Activated CD4-positive, alpha-beta T cell treated with anti-CD3 and anti-CD28 coated beads, Interleukin-2, amount 50 U/mL, for 1 hour (primary cell): ENCODE measurements around the gene RPL11.
A peak's percentile ranks its signal among the peaks of the same experiment; 100 is the strongest.
"Not testable (repeated sequence)": the region's sequence is repeated elsewhere in the genome, so short reads cannot be mapped to it uniquely, and the experiment has no call there.

ENCODE experiments used
- DNase-seq: peaks from one replicate; pipeline ENCODE4 v3.0.0-alpha.2; 2020

Gene RPL11

DNA sequence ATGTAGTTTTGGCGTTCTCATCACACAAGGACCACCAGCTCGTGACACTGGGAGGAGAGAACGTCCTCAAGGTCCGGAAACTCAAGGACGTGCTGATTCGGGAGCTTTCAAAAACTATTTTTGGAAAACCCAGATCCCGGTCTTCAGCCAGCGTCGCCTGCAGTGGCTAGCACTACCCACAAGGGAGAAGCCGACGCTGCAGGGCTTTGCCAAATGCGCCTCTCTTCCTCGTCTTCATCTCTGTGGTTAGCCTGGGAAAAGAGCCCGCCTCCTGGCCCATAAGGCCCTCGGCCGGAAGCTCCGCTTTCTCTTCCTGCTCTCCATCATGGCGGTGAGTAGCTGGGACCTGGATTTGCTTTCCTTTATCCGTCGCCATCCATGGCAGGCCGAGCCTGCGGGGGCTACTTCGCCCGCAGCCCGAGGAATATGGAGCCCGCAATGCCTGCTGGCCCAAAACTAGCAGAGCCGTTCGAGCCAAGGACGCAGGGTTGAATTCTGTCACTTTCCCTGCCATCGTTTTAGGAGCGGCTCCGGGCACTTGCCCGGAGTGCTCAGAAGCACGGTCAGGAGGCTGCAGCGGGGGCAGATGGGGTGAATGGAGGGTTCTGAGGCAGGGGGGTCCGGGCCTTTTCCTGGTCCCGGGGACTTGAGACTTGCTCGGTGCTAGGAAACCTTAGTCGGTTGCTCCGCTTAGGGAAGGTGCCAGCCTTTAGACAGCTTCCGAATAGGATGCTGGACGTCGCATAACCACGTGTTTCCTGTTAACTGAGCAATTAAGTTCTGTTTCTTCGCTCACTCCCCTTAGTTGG, at the start of gene RPL11:
Gene RPL11, plus strand, starts transcription at position 308 of the 809 bp plus-strand sequence. Its CDS starts 18 bp downstream, at position 326.
- DNase-seq = peak; percentile 84

DNA sequence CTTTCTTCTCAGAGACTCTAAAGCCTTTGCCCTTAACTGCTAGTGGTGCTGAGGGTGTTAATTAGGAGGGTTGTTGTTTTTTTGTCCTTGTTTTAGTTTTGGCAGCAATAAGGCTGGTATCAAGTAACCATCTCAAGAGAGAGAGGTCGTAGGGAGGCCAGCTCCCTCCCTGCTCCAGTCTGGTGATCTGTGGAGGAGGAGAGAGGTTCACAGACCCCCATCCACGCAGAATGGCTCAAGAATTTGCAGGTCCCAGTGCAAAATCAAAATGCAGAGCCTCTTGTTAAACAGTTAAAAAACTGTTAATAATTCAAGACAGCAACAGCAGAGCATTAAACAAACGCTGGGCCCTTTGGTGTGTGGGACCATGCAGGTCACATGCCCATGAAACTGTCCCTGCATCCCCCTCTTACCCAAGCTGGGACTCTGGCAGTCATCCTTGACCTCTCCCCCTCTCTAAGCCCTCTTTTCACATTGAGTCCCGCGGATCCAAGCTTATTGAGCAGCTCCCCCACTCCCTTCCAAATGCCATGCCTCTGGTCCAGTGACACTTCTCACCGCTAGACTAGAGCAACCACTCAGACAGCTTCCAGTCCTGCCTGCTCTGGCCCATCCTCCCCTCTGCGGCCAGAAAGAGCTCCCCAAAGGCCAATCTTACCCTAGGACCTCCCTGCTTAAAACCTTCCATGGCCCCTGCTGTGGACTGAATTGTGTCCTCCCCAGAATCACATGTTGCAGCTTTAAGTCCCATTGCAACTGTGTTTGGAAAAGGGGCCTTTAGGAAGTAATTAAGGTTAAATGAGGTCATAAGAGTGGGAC, 47.7 kb upstream of the RPL11 start:
- DNase-seq = no peak

DNA sequence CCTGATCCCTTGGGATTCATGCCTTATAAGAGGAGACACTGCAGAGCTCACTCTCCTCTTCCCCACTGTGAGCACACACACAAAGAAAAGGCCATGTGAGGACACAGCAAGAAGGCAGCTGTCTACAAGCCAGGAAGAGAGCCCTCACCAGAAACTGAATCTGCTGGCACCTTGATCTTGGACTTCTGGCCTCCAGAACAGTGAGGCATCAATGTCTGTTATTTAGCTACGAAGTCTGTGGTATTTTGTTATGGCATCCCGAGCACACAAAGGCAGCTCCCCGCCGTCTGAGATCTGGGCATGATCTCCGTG, 47.1 kb upstream of the RPL11 start:
- no peak for DNase-seq

GRCh38 chr1:23645338-23645737, 46.3 kb upstream of the RPL11 start:
- no peak for DNase-seq

GRCh38 chr1:23646091-23646490, 45.5 kb upstream of the RPL11 start:
- DNase-seq = no peak

DNA sequence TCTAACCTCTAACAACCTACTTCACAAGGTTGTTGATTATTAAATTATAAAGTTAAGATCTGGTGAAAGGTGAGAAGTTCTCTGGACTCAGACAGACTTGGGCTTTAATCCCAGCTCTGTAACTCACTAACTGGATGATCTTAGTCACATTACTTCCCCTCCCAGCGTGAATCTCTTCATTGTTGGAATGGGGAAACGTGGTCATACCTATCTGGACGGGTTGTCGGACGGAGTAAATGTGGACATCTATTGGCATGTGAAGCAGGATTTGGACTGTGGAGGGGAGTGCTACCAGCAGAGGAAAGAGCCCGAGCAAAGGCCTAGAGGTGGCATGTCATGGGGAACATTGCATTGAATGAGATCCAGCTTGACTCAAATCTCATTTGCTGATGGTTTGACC, 45.1 kb upstream of the RPL11 start:
- DNase-seq = no peak

- DNase-seq = no peak
Measured at GRCh38 chr1:23648576-23648975, 43.0 kb upstream of the RPL11 start.

DNA sequence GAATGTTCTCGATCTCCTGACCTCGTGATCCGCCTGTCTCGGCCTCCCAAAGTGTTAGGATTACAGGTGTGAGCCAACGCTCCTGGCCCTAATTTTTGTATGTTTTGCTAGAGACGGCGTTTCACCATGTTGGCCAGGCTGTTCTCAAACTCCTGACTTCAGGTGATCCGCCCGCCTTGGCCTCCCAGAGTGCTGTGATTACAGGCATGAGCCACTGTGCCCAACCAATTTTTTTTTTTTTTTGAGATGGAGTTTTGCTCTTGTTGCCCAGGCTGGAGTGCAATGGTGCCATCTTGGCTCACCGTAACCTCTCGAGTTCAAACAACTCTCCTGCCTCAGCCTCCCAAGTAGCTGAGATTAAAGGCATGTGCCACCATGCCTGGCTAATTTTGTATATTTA, 42.4 kb upstream of the RPL11 start:
- DNase-seq = not testable (repeated sequence)

DNA sequence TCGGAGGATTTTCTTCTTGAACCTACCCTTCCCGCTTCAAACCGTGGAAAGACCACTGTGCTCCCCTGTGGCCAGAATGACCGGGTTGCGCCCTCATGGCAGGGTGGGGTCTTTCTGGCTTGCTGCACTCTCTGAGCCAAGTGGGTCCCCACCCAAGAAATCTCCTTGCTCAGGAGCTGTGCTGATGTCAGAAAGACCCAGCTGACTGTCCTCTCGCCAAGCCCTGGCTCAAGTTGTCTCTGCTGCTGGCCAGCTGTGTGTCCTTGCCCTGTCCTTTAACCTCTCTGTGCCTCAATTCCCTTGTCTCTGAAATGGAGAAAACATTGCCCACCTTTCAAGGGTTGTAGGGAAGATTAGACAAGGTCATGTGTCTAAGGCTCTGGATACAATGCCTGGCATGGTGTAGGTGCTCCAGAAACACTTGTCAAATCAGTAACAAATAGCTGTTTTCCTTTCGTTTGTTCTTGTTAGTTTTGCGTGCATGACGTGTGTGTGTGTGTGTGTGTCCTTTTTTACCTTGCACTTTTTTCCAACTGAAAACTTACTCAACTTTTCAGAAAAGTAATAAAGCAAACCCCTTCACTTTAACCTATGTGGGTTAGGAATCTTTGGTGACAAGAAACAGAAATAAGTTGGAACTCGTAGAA, 41.1 kb upstream of the RPL11 start:
- no peak for DNase-seq

DNA sequence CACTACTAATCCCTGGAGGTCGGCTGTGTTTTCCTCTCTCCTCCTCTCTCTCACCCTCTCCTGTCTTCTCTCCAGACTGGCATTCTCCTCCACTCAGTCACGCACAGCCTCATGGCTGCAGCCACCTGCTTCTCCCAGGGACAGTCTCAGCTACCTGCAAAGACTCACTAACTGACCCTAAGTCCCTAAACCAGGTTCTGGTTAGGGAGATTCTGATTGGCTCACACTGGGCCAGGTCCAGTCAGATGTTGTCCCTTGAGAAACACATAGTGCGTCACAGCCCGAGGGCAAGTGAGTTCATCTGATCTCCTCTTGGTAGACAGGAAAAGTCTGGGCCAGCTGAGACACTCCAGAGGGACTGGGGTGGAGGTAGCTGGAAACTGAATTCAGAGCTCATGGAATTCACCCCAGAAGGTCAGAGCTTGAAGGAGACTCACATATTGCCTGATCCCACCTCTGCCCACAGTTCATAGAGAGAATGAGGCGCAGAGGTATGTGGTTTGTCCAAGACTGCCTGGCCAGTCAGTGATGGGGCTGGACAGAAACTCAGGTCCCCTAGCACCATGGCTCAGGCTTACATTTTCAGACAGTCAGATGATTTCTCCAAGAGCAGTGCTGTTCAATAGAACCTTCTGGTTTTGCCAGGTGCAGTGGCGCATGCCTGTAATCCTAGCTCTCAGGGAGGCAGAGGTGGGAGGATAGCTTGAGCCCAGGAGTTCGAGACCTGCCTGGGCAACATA, 40.4 kb upstream of the RPL11 start:
- DNase-seq = no peak

- DNase-seq = peak; percentile 30
Measured at GRCh38 chr1:23657659-23658275, 33.8 kb upstream of the RPL11 start.

DNA sequence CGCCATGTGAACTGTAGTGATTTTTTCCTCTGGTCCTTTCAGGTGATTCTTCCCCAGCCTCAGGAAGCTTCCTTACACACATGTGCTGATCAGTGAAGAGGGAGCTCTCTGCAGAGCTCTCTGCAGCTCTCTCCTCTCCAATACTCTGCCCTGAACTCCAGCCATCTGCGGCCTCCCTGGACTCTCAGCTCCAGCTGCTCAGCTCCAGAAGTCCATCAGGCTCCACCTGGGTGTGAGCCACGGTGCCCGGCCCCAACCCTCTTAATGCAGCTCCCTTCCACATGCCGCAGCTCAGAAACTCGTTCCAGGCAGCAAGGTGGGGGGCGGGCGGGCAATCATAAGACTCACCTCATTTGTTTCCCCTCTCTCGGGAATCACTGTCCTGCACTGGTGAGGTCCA, 30.9 kb upstream of the RPL11 start:
- DNase-seq = no peak

- DNase-seq = no peak
Measured at GRCh38 chr1:23661887-23662286, 29.7 kb upstream of the RPL11 start.

DNA sequence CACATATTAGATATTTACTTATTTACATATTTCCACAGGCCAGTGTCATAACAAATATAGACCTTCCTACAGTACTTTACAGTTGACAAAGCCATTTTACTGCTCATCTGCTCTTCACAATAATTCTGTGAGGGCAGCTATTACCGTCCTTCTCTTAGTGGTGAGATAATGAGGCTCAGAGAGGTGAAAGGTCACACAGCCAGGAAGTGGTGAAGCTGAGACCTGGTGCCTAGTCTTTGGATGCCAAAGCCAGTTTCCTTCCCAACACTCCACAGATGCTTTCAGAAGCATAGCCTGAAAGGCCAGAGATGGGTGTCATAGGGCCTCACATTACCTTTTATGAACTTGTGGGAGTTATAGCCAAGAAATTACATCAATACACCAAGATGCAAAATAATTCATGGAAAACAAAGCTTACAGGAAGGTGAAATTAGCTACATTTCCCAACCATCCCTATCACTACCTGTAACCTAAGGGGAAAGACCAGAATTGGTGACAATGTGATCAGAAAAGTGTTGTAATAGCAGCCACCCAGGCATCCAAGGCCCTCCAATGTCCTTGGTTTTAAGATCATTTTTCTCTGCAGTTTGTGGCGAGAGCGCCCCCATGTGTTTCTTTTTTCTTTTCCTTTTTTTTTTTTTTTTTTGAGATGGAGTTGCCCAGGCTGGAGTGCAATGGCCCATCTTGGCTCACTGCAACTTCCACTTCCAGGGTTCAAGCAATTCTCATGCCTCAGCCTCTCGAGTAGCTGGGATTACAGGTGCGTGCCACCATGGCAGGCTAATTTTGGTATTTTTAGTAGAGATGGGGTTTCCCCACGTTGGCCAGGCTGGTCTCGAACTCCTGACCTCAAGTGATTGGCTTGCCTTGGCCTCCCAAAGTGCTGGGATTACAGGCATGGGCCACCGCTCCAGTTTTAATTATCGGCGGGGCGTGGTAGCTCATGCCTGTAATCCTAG, 26.5 kb upstream of the RPL11 start:
- DNase-seq = peak; percentile 3

DNA sequence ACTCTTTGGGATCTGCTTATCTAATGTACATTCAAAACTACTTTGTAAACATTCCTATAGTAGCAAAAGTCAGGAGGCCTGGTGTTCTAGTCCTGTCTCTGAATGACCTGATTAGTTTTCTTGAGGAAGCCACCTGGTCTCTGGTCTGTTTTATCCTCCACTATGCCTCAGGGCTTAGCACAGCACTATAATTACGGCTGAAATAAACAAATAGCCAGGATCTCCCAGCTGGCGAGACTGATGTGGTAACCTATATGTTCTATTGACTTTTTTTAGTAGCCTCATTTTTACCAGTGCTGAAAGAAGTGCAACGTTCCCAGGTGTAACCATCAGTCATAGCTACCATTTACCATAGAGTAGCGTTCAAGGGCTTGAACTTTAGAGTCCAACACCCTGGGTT, 24.2 kb upstream of the RPL11 start:
- DNase-seq = no peak

DNA sequence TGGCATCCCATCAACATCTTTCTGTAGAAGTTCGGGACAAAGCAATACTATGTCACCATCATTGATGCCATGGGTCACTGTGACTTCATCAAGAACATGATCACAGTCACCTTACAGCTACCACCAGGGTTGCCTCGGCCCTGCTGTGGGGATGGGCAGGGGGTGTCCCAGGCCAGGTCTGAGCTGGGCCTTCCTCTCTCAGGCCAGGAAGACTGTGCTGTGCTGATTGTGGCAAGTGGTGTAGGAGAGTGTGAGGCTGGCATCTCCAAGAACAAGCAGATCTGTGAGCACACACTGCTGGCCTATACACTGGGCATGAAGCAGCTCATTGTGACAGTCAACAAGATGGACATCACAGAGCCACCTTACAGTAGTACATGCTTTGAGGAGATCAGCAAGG, 20.9 kb upstream of the RPL11 start:
- DNase-seq = no peak

GRCh38 chr1:23673086-23673813, 18.4 kb upstream of the RPL11 start:
- peak; percentile 17 for DNase-seq

GRCh38 chr1:23679815-23680214, 11.8 kb upstream of the RPL11 start:
- no peak for DNase-seq

DNA sequence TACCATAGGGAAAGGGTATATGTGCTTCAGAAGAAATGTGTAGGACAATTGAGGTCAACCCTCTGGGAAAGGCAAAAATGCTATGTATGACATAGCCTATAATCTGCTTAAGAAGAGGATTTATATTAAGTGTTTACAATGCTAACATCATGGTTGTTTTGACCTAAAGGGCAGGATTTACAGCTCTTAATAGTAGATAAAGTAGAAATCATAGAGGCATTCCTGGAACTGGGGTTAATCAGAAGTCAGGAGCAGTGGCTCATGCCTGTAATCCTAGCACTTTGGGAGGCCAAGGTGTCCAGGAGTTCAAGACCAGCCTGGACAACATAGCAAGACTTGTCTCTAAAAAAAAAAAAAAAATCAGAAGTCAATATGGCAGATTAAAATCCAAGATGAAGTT, 8.7 kb upstream of the RPL11 start:
- no peak for DNase-seq

- DNase-seq = no peak
Measured at GRCh38 chr1:23684415-23684814, 7.2 kb upstream of the RPL11 start.

DNA sequence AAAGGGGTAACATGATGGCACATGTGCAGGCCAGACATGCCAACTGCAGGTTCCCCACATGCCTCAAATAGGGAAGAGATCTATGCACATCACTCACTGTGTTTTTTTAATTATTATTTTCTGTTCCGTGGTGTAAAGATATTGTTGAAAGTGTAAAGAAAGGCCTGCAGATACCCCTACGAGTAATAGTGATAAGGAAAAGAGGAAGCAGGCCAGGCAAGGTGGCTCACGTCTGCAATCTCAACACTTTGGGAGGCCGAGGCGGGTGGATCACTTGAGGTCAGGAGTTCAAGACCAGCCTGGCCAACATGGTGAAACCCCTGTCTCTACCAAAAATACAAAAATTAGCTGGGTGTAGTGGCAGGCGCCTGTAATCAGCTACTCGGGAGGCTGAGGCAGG, 6.4 kb upstream of the RPL11 start:
- DNase-seq = not testable (repeated sequence)
